ENCODE results near the gene NETO2.
A peak's percentile ranks its signal among the peaks of the same experiment; 100 is the strongest.
"Not testable (repeated sequence)": the region's sequence is repeated elsewhere in the genome, so short reads cannot be mapped to it uniquely, and the experiment has no call there.

Gene NETO2, protein sequence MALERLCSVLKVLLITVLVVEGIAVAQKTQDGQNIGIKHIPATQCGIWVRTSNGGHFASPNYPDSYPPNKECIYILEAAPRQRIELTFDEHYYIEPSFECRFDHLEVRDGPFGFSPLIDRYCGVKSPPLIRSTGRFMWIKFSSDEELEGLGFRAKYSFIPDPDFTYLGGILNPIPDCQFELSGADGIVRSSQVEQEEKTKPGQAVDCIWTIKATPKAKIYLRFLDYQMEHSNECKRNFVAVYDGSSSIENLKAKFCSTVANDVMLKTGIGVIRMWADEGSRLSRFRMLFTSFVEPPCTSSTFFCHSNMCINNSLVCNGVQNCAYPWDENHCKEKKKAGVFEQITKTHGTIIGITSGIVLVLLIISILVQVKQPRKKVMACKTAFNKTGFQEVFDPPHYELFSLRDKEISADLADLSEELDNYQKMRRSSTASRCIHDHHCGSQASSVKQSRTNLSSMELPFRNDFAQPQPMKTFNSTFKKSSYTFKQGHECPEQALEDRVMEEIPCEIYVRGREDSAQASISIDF

DNA sequence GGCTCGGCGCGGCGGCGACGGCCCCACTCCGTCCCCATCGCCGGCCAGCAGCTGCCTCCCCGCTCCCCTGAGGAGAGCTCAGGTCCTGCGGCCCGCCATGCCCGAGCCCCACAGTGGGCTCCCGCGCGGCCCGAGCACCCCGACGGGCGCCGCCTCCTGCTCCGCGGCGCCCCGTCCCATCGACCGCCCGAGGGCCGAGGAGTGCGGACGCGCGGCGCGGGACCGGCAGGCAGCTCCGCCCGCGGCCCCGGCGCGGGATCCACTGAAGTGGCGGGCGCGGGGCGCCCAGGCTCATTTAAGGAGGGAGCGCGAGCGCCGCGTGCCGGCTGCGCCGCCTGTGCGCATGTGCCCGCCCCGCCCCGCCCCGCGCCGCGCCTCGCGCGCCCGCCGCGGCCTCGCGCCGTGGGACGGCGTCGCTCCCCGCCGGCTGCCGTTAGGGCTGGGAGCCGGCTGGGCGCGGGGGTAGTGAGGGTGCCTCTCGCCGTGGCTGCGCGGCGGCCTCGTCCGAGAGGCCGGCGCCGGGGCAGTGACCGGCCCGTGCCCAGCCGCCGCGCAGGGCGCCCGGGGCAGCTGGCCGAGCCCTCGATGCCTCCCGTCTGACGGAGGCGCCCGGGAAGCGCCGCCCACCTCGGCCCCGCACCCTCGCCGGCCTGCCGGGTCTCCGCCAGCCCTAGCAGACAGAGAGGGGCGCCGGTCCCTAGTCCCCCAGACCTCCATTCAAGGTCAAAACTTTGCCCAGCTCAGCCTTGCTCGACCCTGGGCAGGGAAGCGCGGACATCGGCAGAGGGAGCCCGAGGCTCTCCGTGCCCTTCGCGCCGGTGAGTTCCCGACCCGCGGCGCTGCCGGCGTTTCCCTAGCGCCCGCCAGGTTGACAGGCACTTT, at the start of gene NETO2:
NETO2 (minus strand) TSS at position 269 of the 882 bp plus-strand sequence. CDS start 333 bp downstream, outside the sequence.
- DNase-seq: no peak

DNA sequence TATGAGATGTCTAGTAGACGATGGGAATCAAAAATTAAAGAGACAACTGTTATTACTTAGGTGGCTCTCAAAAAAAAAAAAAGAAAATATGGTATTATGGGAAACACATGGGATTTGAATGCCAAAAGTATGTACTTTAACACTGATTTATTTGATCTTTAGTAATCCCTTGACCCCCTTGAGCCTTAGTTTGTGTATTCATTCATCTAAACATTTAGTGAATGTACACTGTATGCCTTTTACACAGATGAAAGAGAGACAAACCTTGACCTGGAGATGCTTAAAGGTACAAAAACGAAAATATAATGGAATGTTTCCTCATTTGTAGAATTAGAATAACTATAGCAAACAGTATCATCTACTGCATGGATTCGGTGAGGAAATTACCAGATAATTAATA, 38.6 kb upstream of the NETO2 start:
- DNase-seq: no peak

DNA sequence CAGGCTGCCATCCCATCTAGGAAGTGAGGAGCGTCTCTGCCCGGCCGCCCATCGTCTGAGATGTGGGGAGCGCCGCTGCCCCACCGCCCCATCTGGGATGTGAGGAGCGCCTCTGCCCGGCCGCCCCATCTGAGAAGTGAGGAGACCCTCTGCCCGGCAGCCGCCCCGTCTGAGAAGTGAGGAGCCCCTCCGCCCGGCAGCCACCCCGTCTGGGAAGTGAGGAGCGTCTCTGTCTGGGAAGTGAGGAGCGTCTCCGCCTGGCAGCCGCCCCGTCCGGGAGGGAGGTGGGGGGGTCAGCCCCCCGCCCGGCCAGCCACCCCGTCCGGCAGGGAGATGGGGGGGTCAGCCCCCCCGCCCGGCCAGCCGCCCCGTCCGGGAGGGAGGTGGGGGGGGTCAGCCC, 37.3 kb upstream of the NETO2 start:
- not testable (repeated sequence) for DNase-seq

DNA sequence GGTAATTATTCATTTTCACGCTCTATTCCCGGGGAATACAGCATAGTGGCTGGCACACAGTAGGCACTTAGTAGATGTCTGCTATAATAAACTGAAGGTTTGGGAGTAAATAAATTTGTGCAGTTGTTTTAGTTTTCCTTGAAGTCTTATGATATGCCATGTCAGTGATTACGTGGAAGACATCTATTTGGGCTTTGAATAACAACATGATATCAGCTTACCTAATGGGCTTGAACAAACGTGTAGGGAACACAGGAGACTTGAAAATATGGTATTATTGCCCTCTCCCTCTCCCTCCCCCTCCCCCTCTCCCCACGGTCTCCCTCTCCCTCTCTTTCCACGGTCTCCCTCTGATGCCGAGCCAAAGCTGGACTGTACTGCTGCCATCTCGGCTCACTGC, 36.3 kb upstream of the NETO2 start:
- no peak for DNase-seq

DNA sequence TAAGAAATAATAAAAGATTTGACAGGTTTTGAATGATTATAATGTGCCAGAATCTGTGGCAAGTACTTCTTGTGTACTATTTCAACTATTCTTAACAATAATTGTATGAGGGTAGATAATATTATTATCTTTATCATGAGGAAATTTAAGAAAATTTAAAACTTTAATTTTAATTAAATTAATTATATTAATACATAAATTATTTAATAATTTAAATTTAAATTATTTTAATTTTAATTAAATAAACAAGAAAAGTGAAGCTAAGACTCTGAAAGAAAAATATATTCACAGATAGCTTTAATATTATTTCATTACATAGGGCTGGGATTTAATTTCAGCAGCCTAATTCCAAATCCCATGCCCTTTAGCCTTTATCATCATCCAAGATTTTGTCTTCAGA, 31.4 kb upstream of the NETO2 start:
- DNase-seq: no peak

DNA sequence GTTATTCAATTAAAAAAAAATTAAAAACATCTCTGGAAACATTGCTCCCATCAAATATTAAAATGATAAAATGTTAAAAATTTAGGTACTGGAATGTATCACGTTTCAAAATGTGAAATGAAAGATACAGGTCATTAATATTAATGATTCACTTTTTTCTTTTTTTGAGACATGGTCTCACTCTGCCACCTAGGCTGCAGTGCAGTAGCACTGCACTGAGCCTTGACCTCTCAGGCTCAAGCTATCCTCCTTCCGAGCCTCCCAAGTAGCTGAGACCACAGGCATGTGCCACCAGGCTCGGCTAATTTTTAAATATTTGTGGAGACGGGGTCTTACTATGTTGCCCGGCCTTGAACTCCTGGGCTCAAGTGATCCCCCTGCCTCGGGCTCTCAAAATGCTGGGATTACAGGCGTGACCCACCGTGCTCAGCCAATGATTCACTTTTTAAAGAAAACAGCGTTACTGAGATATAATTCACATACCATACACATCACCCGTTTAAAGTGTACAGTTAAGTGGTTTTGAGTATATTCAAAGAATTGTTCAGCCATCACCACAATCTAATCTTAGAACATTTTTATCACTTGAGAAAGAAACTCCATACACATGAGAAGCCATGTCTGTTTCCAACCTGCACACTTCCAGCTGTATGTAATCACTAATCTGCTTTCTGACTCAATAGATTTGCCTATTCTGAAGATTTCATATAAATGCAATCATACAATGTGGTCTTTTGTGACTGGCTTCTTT, 19.1 kb upstream of the NETO2 start:
- no peak for DNase-seq

DNA sequence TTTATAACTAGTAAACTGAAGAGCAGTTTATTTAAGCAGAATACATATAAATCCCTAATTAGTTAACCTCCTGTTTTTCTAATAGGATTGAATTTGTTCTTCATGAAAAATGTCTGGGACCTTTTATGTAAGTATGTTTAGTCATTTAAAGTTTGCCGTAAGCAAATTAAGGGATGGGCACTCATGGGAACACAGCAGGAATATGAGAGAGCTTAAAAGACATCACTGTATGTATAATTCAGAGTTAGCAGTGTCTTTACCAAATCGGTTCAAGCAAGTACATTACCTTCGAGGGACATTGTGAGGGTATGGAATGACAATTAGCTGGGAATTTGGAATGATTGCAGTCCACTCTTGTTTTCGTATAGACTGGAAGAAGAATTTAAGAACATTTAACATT, 17.7 kb upstream of the NETO2 start:
- DNase-seq: no peak

DNA sequence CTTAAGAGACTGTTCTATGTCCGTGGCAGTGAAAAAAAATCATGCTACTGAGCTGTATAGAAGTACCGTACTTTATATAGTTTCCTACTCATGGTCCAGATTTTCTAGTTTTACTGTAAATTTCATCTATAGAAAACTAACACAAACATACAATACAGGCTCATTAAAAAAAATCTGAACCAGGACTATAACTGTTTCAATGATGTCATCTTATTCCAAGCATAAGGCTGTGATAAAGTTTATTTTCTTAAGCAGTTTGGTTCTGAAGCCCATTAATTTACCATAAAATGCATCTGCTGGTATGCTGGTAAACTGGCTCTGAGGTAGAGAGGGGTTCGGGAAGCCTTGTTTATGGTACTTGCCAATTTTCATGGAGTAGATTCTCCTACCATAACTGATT, 16.7 kb upstream of the NETO2 start:
- no peak for DNase-seq

DNA sequence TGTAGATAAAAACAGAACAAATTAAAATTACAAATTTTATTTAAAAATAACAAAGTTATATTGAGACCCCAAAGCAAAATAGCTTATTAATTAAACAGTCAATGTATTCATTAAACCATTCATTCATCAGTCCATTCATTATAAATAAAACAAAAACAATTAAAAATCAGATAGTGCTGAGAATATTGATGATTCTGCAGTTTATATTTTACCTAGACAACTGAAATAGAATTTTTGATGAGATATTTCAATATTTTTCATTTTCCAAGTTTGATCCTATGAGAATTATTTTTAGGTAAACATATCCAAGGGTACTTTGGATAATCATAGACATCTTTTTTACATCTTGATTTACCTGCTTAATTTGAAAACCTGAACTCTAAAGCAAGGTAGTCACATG, 15.2 kb upstream of the NETO2 start:
- no peak for DNase-seq

DNA sequence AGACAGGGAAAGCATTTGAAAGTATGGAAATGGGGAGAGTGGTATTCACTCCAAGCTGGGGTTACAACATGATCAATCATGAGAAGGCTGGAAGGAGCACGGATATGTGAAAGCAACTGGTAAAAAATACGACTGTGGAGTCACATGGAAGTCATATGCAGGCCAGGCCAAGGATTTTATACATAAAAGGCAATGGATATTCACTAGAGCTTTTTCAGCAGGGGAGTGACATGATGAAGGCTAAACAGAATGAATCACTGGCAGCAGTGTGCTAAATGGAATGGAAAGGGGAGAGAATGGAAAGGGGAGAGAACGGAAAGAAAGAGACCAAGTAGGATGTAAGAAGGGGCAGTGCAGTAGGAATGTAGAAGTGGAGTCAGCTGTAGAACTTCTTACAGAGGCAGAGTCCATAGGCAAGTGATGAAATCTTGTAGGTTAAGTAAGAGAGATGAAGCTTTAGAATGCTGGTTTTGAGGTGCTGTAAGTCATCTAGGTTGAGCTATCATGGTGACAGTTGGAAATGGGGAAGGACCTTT, 13.0 kb upstream of the NETO2 start:
- no peak for DNase-seq

DNA sequence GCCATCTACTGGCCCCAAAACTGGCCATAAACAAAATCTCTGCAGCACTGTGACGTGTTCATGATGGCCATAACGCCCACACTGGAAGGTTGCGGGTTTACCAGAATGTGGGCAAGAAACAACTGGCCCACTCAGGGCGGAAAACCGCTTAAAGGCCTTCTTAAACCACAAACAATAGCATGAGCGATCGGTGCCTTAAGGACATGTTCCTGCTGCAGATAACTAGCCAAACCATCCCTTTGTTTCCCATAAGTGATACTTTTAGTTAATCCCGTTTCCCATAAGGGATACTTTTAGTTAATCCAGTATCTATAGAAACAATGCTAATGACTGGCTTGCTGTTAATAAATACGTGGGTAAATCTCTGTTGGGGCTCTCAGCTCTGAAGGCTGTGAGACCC, 8.8 kb upstream of the NETO2 start:
- not testable (repeated sequence) for DNase-seq

DNA sequence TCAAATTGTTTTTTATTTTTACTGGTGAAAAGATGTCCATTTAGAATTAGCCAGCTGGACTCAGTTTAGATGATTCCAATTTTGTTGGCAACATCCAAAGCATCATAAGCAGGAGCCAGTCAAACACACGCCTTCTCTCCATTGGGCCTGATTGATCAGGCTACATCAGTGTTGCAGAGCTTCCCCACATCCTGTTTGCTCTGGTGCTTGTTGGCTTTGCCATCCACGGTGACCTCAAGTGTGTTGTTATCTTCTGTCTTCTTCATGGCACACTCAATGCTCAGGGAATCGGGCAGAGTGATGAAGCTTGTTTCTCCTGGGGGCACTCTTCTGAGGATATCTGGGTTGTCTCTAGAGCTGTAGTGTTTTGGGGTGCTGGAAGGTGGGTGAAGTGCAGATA, 6.3 kb upstream of the NETO2 start:
- no peak for DNase-seq

DNA sequence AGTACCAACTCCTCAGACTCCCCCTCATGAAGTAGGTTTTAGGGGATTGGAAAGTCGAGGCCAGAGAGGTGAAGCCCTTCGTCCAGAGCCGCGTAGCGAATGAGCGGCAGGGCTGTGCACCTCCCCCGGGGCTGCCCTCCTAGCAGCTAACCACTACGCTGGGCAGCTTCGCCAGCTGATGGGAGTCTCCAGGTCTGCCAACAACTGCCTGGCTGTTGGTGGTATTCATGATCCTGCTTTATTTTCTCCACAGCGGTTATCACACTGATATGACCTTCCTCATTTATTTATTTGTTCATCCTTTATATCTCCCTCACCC, 773 bp upstream of the NETO2 start:
- no peak for DNase-seq

DNA sequence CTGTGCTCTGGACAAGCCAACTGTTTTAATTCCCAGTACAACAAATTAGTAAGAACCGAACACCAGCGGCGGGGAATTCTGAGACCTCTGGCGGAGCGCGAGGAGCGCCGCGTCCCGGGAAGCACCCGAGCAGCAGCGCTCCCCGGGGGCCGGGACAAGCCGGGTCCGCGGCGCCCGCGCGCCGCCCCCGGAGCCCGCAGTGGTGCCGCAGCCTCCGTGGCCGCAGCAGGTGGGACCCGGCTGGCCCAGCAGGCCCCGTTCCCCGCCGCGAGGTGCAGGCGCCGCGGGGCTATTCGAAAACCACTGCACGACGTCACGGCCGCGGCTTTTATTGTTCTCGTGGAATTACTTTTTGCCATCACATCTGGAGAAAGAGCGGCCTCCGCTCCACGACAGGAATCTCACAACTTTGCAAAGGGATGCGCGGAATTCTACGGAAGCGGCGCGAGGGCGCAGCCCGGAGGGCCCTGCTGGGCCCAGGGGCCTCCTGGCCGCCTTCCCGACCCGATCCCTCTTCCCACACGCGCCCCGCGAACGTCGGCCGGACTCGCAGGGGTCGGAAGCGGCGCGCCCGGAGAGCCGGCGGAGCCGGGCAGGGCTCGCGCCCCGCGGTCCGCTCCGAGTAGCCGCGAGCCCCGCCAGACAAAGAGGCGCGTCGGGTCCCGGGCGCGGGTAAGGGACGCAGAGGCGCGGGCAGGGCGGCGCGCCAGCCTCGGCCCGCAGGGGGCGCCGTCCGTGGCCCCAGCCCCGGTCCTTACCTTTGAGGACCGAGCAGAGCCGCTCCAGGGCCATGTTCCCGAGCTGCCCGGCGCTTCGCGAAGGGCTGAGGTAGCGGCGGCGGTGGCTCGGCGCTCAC, 696 bp downstream of the NETO2 start:
- no peak for DNase-seq

DNA sequence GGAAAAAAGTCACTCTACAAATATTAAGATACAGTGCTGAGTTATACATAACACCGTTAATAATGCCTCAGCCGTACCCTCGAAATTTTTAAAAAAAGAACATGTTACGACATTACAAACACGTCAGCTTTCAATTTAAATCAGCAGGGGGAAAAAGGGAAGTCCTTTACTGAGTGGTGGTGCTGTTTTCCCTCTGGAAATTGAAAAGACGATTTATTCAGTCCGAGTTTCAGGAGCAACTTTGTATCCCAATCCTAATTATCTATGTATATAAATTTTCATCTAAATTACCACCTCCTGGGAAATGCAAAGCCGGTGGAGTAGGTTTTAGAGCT, 1.3 kb downstream of the NETO2 start:
- no peak for DNase-seq

DNA sequence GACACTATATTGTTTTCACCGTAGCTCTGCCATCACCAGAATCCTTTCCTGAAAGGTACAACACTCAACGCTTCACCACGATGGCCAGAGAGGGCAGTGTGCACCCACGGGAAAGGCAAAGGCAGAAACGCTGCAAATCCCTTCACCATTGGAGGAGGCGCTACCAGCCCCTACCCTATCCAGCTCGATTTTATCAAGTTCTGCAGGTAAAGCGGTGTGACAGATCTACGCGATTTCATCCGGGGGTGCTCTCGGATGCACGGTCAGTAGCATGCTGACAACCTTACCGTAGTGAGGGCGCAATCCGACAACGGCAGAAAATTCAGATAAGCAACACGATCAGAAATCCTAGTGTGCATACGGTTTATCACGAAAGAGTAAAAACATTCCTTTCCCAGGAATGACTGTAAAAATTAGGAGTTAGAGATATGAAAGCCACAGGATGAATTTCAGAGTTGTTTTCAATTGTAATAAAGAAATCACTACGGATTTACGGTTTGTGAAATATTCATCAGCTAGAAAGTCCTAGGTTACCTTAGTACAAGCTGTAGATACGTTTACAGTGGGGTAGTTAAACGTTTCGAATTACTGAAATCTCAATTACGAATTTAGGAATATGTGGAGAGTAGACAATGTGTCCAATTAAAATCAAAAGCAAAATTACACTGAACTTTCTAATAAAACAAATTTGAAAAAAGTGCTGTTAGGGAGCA, 1.8 kb downstream of the NETO2 start:
- DNase-seq: peak; percentile 32

DNA sequence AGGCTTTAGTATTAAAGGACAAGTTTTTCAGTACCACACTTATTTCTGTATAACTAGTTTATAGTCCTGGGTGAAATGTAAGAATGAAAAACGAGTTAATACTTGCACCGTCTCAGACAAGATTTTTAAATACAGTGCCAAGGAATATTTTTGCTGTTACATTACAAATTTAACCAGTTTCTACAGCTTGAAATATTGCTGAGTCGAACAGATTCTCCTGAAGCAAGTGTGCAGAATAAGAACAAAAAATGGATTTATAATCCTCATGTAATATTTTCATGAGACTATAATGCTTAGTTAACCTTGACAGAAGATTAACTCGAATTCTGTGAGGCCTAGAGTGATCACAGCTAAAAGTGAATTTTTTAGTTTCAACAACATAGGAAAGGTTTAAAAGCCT, 3.1 kb downstream of the NETO2 start:
- no peak for DNase-seq

DNA sequence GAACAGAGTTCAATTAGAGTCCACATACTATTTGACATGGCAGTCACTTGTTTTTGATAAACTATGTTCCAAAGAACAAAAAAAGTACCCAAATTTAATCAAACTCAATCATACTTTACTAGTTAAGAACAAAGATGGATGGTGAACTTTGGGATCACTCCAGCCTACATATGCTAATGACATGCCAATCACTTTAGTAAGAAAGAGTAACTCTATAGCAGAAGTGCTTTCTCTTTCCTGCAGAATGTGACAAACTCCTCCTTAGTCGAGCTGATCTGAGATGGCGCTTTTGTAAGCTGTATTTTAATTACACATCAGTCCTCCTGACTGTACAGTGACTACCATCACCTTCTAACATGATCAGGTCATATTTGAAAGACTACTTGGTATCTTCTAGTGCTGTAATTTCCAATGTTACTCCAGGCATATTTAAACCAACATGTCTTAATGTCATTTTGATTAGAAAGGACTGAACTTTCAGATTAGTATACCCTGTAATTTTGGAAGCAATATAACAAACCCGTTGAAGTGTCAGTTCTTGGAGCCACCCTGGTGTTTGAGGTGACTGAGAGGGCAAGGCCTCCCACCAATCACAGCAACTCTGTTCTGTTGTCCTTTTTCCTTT, 4.1 kb downstream of the NETO2 start:
- DNase-seq: no peak

DNA sequence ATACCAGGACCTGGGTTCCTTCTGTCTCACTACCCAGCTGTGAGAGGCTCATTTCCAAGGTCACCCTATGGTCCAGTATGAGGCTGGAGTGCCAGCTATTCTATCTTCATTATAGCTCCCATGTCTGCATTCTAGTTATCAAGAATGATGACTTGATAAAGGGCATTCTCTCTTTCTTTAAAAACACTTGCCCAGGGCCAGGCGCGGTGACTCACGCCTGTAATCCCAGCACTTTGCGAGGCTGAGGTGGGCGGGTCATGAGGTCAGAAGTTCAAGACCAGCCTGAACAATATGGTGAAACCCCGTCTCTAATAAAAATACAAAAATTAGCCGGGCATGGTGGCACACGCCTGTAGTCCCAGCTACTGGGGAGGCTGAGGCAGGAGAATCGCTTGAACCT, 5.8 kb downstream of the NETO2 start:
- not testable (repeated sequence) for DNase-seq

DNA sequence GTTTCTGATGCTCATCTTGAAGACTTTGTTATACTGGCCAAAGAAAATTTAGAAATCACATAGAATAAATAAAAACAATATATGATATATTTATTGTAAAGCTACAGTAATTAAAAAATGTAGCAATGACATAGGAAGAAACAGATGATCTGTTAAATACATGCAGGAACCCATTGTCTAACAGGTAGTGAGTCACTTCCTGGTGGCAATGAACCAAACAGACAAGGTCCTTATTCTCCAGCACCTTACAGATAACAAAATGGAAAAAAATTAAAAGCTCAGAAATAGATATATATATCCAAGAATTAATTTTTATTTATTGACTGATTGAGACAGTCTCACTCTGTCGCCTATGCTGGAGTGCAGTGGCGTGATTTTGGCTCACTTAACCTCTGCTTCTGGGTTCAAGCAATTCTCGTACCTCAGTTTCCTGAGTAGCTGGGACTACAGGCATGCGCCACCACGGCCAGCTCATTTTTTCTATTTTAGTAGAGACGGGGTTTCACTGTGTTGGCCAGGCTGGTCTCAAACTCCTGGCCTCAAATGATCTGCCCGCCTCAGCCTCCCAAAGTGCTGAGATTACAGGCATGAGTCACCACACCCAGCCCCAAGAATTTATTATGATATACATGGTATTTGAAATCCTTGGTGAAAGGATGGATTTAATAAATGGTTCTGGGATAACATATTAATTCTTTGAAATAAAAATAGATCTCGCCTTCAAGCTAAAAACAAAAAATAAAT, 7.5 kb downstream of the NETO2 start:
- no peak for DNase-seq

Data from NCI-H1417 treated with DMSO at 0.1 percent for 48 hours (cell line).